ENCODE results near the gene PAQR8.

- TF ChIP-seq, protein P1, sequence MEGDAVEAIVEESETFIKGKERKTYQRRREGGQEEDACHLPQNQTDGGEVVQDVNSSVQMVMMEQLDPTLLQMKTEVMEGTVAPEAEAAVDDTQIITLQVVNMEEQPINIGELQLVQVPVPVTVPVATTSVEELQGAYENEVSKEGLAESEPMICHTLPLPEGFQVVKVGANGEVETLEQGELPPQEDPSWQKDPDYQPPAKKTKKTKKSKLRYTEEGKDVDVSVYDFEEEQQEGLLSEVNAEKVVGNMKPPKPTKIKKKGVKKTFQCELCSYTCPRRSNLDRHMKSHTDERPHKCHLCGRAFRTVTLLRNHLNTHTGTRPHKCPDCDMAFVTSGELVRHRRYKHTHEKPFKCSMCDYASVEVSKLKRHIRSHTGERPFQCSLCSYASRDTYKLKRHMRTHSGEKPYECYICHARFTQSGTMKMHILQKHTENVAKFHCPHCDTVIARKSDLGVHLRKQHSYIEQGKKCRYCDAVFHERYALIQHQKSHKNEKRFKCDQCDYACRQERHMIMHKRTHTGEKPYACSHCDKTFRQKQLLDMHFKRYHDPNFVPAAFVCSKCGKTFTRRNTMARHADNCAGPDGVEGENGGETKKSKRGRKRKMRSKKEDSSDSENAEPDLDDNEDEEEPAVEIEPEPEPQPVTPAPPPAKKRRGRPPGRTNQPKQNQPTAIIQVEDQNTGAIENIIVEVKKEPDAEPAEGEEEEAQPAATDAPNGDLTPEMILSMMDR (conservative IDR thresholded peaks at IDR 0.05) = no peak
- TF ChIP-seq EZH2 (IDR thresholded peaks at IDR 0.05; ENCODE audit: low read depth) = no peak
These were observed 7.3 kb downstream of the PAQR8 start for GRCh38 chr6:52369234-52369633.

Measured in PC-9 (cell line).